NCI-H526 (cell line): ENCODE data around the gene RYR1.
A peak's percentile ranks its signal among the peaks of the same experiment; 100 is the strongest.
"Not testable (repeated sequence)": the region's sequence is repeated elsewhere in the genome, so short reads cannot be mapped to it uniquely, and the experiment has no call there.

Source experiments
- DNase-seq, 2 experiments: peaks; one replicate each; lab custom pipeline; 2025; lab: John Stamatoyannopoulos, UW

Gene RYR1

DNA sequence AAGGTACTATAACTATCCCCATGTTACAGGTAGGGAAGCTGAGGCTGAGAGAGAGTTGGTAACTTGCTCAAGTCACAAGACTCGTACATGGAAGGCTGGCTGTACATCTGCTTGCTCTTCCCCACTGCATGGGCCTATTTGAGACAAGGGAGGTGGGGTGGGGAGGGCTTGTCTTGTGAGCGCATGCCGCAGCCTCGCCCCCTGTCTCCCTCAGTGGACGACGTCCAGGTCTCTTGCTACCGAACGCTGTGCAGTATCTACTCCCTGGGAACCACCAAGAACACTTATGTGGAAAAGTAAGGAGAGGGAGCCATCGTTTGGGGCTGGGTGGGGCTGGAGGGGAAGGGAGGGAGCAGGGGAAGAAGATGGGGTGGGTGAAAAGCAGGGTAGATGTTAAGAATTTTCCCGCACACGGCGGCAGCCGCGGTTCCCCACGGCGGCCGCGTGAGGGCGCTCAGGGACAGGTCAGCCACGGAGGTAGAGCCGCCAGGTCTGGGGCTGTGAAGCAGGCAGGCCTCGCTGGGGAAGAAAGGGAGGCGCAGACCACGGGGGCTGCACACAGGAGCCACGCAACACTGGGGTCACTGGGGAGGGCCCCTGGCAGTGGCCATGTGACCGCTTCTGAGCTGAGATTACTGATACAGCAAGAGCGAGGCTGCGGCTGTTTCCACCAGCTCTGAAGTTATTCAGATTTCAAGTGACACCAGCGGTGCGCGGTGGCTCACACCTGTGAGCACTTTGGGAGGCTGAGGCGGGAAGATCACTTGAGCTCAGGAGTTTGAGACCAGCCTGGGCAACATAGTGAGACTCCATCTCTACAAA, 81.5 kb downstream of the RYR1 start:
- peak; percentile 25 to 84 for DNase-seq

DNA sequence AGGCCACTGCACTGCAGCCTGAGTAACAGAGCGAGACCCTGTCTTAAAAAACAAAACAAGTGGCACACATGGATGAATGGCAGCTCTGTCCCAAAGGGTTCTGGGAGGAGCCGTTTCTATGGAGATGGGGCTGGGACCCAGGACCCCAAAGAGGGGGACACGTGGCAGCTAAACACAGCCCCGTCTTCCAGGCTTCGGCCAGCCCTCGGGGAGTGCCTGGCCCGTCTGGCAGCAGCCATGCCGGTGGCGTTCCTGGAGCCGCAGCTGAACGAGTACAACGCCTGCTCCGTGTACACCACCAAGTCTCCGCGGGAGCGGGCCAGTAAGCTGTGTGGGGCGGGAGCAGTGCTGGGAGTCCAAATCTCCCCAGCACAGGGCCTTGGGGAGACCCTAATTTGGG, 82.4 kb downstream of the RYR1 start:
- no peak for DNase-seq

DNA sequence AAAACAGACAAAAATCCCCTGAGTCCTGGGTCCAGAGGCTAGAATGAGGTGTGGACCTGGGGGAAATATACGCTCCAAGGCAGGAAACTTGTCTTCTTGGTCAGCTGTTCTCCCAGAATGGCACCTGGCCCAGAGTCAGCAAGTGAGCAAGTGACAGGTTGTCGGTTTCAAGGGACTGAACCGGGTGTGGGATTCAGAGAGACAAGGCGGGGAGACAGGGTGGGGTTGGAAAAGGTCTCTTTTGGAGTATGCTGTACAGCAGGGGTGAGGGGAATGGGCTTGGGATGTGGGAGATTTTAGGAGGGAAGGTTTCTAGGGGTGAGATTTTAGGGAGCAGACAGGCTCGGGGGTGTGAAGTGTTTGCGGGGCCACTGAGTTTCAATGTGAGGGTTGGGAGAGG, 83.3 kb downstream of the RYR1 start:
- DNase-seq = no peak

DNA sequence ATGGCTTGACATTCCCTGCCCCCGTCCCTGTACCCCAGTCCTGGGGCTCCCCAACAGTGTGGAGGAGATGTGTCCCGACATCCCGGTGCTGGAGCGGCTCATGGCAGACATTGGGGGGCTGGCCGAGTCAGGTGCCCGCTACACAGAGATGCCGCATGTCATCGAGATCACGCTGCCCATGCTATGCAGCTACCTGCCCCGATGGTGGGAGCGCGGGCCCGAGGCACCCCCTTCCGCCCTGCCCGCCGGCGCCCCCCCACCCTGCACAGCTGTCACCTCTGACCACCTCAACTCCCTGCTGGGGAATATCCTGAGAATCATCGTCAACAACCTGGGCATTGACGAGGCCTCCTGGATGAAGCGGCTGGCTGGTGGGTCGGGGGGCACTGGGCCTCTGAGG, 83.8 kb downstream of the RYR1 start:
- DNase-seq = no peak

DNA sequence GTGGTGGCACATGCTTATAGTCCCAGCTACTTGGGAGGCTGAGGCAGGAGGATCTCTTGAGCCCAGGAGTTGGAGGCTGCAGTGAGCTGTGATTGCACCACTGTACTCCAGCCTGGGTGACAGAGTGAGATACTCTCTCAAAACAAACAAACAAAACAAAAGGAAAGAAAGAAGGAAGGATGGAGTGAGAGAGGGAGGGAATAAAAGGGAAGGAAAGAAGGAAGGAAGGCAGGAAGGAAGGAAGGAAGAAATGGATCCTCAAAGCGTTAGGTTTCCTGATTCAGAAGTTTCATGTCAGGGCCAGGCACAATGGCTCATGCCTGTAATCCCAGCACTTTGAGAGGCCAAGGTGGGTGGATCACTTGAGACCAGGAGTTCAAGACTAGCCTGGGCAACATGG, 84.5 kb downstream of the RYR1 start:
- not testable (repeated sequence) for DNase-seq

DNA sequence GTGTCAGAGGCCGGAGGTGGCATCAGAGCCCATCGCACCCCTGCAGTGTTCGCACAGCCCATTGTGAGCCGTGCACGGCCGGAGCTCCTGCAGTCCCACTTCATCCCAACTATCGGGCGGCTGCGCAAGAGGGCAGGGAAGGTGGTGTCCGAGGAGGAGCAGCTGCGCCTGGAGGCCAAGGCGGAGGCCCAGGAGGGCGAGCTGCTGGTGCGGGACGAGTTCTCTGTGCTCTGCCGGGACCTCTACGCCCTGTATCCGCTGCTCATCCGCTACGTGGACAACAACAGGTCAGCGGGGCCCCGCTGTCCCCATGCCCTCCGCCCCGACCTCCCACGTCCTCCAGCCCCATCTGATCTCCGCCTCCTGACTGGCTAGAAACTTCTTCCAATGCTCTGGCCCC, 85.7 kb downstream of the RYR1 start:
- DNase-seq = no peak

DNA sequence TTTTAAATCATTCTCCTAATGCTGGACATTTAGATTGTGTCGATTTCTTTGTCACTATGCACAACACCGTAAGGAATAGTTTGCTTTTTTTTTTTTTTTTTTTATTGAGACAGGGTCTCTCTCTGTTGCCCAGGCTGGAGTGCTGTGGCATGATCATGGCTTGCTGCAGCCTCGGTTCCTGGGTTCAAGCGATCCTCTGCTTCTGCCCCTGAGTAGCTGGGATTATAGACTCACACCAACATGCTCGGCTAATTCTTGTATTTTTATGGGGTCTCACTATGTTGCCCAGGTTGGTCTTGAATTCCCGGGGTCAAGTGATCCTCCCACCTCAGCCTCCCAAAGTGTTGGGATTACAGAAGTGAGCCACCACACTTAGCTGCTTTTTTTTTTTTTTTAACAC, 86.5 kb downstream of the RYR1 start:
- DNase-seq = no peak

DNA sequence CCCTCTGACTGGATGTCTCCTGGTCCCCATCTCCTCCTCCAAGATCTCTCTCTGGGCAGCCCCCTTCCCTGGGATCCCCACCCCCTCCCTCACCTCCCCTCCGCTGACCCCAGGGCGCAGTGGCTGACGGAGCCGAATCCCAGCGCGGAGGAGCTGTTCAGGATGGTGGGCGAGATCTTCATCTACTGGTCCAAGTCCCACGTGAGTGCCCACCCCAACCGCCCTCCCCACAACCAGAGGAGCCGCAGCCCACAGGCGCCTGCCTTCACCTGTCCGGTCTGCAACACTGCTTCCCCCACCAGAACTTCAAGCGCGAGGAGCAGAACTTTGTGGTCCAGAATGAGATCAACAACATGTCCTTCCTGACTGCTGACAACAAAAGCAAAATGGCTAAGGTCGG, 89.4 kb downstream of the RYR1 start:
- no peak for DNase-seq

DNA sequence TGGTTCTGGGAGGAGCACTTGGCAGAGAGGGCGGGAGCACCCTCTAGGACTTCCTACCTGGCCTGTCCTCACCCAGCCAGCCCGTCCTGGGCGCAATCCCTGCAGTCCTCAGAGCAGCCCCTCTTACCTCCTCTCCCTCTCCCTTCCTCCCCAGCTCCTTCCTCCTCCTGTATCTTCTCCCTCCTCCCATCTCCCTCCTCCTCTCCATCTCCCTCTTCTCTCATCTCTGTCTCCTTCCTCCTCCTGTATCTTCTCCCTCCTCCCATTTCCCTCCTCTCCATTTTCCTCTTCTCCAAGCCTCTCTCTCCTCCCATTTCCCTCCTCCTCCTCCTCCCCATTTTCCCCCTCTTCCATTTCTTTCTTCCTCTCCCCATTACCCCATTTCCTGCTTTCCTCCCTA, 89.8 kb downstream of the RYR1 start:
- DNase-seq = no peak

DNA sequence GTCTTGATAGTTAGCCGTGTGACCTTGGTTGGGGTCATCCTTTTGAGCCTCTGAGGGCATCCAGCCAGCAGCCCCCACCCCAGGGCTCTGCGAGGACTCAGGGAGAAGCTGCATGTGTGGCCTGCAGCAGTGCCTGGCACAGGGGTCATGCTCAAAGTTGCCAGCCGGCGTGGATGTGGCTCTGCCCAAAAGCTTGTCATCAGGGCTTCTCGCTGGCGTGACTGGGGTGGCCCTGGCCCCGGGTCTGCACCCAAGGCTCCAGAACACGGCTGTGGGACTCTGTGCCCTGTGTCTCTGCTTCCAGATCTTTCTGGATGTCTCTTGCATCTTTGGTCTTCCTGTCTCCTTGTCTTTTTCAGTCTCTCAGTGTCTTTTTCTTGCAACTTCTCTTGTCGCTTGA, 90.9 kb downstream of the RYR1 start:
- no peak for DNase-seq

DNA sequence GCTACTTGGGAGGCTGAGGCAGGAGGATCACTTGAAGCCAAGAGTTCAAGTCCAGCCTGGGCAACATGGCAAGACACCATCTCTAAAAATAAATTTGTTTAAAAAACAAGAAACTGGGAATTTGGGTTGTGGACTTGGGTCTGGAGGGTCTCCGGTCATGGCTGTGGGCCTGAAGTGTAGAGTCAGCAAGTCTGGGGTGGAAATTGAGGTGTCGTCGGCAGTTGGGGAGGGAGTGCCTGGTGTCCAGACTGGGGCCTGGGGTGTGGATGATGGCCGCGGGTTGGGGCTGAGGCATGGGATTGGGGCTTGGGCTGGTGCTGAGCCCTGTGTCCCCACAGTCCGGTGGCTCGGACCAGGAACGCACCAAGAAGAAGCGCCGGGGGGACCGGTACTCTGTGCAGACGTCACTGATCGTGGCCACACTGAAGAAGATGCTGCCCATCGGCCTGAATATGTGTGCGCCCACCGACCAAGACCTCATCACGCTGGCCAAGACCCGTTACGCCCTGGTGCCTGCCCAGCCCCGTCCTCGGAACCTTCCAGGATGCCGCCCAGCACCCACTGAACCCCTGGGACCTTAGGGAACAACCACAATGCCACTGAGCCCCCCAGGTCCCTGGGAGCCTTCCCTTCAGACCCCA, 91.6 kb downstream of the RYR1 start:
- no peak for DNase-seq

DNA sequence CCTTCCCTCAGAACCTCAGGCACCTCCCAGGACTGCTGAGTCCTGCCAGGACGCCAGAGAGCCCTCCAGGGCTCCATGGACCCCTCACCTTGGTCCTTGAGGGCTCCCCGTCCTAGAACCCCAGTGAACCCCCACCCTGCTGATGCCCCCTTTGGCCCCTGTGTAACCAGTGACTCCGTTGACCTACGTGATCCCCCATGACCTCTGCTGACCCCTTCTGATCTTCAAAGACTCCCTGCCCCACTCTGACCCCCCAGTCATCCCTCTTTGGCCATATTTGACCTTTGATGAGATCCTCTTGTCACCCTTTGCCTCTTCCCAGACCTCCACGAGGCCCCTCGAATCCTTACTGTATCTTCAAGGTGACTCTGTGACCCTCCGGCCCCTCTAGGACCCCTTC, 92.9 kb downstream of the RYR1 start:
- DNase-seq = no peak

DNA sequence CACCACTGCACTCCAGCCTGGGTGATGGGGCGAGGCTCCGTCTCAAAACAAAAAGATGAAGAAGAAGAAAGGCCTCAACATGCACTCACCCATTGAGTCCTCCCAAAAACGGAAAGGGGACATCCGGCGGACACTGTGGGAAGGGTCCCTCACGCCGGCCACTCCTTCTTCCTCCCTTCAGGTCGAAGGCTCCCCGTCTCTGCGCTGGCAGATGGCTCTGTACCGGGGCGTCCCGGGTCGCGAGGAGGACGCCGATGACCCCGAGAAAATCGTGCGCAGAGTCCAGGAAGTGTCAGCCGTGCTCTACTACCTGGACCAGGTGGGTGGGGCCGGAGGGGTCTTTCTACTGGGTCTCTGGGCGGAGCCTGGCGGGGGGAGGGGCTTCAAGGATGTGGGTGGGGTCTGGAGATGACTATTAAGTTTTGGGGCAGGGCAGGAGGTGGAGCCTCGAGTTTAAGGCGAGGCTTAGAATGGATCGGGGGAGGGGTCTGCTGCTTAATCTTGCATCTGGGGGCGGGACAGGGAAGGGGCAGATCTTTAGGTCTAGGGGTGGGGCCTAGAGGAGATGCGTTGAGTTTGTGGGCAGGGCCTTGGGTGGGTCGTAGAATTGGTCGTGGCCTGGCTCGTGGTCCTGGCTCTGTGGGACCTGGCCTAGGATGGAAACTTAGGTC, 94.1 kb downstream of the RYR1 start:
- DNase-seq = no peak

DNA sequence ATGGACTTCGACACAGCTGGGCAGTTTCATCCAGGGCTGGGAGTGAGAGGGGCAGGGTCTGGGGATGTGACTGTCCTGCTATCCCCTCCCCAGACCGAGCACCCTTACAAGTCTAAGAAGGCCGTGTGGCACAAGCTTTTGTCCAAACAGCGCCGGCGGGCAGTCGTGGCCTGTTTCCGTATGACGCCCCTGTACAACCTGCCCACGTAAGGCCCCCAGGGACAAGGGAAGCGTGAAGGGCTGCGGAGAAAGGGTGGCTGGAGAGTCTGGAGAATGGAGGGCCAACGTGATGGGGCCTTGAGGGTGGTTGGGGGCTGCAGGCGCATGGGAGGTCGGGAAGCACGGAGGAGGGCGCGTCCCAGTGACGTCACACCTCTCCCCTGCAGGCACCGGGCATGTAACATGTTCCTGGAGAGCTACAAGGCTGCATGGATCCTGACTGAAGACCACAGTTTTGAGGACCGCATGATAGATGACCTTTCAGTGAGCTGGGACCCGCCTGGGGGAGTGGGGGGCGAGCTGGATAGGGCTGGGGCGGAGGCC, 94.8 kb downstream of the RYR1 start:
- no peak for DNase-seq

DNA sequence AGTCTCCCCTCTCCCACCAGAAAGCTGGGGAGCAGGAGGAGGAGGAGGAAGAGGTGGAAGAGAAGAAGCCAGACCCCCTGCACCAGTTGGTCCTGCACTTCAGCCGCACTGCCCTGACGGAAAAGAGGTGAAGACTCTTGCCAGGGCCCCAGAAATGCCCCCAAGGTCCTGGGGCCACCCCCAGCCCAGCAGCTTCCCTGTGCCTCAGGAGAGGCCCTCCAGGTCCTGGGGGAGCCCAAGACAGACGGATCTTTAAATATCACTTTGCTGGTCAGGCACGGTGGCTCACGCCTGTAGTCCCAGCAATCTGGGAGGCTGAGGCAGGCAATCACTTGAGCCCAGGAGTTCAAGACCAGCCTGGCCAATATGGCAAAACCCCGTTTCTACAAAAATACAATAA, 95.4 kb downstream of the RYR1 start:
- DNase-seq = no peak

DNA sequence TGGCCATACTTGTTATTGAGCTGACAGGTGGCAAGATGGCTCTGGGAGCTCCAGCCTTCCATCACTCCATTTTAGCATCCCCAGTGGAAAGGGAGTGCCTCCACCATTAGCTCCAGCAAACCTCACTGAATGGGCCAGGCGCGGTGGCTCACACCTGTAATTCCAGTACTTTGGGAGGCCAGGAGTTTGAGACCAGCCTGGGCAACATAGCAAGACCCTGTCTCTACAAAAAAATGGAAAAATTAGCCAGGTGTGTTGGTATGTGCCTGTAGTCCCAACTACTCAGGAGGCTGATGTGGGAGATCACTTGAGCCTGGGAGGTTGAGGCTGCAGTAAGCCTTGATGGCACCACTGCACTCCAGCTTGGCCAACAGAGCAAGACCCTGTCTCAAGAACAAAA, 98.0 kb downstream of the RYR1 start:
- DNase-seq = no peak

DNA sequence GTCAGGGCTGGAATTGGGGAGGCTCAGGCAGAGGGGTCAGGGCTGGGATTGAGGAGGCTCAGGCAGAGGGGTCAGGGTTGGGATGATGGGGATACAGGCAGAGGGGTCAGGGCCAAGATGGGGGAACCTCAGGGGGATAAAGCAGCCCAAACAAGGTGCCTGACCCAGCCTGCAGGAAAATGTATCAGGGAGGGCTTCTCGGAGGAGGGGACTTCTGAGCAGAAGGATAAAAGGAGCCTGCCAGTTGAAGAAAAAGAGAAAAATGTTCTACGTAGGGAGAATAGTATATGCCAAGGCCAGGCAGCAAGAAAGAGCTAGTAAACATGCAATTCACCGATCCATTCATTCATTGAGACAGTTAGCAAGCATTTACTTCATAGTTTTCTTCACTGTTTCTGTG, 99.4 kb downstream of the RYR1 start:
- no peak for DNase-seq

DNA sequence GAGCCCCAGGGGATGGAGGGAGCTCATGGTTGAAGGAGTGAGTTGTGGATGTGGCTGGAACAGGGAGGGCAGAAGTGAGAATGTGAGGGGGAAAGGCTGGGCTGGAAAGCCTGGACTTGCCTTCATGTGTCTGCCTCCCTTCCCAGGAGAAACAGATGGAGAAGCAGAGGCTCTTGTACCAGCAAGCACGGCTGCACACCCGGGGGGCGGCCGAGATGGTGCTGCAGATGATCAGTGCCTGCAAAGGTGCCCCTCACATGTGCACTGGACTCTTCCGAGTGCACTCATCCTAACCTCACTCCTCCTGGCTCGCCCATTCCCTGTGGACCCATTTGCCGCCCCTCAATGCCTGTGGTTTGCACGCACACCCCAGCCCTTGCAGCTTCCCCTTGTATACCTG, 101.1 kb downstream of the RYR1 start:
- no peak for DNase-seq

DNA sequence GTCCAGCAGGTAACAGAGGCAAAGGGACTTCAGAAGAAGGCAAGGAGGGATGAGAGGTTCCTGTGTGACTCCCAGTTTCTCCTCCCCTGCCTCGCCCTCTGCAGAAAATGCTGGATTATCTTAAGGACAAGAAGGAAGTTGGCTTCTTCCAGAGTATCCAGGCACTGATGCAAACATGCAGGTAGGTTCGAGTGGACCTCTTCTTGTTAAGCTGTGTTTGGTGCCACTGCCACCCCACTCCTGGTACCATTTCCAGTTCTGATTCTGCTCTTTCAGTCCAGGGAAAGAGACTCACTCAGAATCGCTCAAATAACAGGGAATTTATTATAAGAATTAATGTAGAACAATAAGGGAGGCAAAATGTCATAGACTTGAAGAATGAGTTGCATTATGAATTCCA, 101.7 kb downstream of the RYR1 start:
- DNase-seq = no peak

DNA sequence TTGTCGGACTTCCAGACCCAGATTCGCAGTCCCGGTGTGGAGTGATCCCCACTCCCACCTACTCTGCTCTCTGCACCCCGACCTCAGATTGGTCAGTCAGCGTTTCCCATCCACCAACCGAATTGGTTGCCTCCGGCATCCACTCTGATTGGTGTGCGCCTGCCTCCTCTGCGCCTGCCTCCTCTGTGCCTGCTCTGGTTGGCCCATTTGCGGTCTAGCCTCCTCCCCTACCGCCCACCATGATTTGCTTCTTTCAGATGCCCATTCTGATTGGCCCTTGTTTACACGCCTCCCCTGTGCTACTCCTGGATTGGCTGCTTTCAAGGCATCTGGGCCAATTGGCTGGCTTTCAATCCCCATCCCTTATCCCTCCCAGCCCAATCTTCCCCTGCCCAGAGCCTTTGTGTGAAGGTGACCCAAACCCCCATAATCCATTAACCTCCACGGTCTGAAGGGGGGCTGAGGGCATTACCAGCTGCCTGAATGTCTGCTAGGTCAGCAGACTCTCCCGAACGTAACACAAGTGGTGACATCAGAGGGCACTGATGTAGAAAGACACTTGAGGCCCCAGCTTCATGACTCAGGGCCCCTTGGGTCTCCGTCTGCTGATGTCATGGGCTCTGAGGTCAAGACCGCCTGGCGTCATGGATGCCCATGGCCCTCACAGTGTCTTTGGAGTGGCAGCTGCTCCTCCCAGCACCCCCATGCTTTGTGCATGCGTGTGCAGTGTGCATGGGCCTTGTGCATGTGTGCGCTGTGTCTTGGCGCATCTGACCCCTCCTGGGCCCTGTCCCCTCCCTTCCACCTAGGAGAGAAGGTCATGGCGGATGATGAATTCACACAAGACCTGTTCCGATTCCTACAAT, 103.8 kb downstream of the RYR1 start:
- no peak for DNase-seq

DNA sequence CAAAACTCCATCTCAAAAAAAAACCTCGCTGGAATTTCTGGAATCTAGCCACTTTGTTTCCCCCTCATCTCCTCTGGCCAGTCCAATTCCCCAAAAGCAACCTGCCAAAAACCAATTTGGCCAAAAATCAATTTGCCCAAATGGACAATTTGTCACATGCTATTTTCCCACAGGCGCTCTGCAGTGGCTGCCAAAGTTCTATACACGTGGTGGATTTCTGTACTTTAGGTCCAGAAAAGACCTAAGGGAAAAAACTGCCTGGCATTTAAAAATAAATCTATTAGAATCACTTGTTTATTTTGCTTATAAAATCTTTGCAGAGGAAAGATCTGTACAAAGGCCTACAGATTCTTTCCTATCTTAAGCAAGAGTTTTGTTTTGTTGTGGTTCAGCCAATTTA, 104.9 kb downstream of the RYR1 start:
- DNase-seq = no peak
